GM18508 (cell line): ENCODE results near the gene PSMD10.

ENCODE experiments used
- ATAC-seq: cut with Tn5 transposase; IDR thresholded peaks from one replicate; pipeline ENCODE4 v1.9.1; 2021; ENCODE audit warnings: moderate number of reproducible peaks; ENCODE audit not compliant: insufficient read depth, unreplicated experiment

PSMD10 gene

DNA sequence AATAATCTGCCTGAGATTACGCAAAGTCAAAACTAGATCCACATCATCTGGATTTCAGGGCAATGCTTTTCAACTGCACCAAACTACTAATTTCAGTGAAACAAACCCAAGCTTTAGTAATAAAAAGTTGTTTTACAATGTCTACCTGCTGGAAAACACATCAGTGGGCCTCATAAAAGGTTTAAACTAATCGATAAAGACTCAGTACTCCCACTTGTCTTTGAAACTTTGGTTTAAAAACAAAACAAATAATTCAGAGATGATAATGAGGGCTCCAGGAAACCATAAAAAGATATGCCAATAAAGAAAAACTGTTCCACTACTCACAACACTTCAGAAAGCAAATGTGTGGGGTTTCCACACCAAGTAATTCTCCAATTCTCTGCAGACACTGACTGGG, 10.2 kb downstream of the PSMD10 start:
- ATAC-seq: no peak

GRCh38 chrX:108072746-108073145, 18.6 kb downstream of the PSMD10 start:
- no peak for ATAC-seq

GRCh38 chrX:108071578-108071977, 19.8 kb downstream of the PSMD10 start:
- ATAC-seq: no peak

GRCh38 chrX:108070891-108071290, 20.5 kb downstream of the PSMD10 start:
- ATAC-seq: no peak

- ATAC-seq: no peak
Observed at GRCh38 chrX:108068121-108068520, 23.2 kb downstream of the PSMD10 start.

DNA sequence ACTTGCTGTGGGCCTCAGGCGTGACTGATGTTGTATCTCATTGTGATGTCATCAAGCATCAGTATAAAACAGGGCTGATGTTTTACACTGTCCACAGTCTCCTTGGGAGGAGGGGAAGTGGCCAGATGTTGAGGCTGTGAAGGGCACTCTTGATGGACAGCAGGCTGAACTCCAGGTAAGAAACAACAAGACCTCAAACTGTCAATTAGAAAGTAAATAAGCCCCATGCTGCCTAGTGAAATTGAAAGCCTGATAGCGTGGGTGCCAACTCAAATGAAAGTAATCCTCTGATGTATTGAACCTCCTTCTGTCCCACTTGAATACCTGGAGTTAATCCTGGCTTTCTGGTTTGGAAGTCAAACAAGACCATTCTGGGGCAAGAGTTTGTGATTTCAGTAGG, 26.7 kb downstream of the PSMD10 start:
- ATAC-seq: no peak

- ATAC-seq: no peak
Observed at GRCh38 chrX:108064001-108064400, 27.3 kb downstream of the PSMD10 start.

DNA sequence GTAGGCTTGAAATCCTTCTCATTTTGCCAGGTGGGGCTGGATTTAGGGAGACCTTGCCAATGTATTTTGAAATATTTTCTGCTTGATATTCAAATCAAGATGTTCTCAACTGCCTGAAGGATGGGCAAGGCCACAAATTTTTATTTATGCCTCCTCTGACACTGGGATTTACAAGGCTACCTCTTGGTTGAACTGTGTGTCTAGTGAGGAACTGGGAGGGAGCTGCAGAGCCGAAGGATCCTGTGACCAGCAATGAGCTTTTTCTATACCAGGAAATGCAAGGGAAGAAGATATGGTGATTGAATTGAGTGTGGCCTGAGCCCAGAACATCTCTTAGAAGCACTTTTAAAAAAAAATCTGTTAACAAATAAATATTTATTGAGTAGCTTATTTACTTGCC, 31.5 kb downstream of the PSMD10 start:
- ATAC-seq: no peak

GRCh38 chrX:108055546-108055945, 35.8 kb downstream of the PSMD10 start:
- no peak for ATAC-seq

DNA sequence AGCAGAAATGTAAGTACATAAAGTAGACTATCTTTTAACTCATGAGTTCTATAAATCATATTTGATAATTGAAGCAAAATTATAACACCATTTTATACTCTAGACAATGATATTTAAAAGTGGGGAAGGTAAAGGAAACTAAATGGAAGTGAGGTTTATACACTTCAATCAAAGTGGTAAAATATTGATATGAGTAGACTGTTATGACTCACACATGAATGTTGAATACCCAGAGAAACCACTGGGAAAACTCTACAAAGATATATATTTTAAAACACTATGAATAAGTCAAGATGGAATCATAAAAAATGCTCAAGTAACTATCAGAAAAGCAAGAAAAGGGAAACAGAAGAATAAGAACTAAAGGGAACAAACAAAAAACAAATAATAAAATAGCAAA, 38.1 kb downstream of the PSMD10 start:
- no peak for ATAC-seq

GRCh38 chrX:108049649-108050048, 41.7 kb downstream of the PSMD10 start:
- no peak for ATAC-seq

DNA sequence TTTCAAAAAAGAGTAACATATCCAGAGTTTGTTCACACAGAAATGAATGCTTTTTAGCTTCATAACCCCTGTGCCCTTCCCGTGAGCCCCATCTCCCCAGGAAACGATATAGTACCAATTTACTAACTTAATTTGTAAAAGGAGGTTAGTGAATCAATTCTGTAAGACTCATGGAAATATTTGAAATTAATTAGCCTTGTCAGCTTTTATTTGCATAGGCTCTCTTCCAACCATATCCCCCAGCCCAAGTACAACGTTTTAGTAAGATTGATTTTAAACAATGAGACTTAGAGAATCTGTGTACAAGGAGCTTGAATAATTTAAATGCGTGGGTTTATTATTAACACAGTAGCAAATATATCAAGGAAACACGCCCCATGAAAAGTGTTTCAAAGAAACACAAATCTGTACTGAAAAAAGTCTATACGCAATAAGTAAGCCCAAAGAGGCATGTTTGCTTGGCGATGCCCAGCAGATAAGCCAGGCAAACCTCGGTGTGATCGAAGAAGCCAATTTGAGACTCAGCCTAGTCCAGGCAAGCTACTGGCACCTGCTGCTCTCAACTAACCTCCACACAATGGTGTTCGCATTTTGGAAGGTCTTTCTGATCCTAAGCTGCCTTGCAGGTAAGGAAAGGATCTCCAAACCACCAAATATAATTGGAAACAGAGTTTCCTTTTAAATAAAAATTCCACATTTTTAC, 46.6 kb downstream of the PSMD10 start, which contains the start of gene VSIG1:
Gene VSIG1 (plus strand): TSS at position 512 of the 703 bp plus-strand sequence. CDS start 66 bp downstream, at position 578.
- no peak for ATAC-seq

GRCh38 chrX:108036298-108036973, 54.9 kb downstream of the PSMD10 start:
- ATAC-seq: no peak

DNA sequence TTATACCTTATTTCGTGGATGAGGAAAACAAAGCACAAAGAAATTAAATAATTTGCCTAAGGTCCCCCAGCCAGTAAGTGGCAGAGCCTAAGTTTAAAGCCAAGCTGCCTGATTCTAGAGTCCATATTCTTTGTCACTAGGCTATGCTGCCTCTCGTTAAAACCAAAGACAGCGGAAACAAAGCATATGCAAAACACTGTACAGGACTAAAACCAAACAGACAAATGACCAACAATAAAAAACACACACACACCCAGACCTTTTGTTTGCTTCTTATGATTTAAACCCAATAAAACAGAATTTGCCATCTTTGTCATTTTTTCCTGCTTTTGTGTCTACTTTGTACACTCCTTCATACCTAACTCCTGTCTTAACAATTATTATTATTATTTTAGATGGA, 56.6 kb downstream of the PSMD10 start:
- ATAC-seq: no peak
